ENCODE measurements around the gene ZNF862.

ZNF862 gene

GRCh38 chr7:149811831-149812490, 26.2 kb upstream of the ZNF862 start:
- no peak for DNase-seq

DNA sequence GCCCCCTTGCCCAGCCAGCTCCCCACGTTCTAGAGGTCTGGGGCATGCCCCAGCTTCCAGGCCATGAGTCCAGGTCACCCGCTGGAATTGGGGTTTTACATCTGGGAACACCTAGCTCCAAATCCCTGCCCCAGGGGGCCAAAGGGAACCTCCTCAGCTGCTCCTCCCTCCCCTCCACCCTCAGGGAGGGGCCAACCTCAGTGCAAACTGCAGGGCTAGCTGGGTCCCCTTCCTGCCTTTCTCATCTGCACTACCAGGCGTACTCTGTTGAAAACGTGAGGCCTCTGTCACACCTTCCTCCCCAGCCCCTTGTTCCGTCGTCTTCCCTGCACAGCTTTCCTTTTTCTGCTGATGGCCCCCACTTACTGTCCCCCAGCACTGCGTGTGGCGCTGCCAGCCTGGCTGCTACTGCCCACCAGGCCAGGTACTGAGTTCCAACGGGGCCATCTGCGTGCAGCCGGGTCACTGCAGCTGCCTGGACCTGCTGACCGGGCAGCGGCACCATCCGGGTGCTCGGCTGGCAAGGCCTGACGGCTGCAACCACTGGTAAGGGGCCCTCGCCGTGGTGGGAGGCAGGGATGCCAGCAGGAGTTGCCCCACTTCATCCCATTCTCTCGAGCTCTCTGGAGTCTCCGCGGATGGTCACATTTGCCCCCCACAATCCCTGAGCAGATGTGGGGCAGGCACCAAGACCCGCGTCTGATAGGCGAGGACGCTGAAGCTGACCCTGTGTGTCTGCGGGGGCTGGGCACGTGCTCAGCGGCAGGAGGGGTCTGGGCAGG, 24.7 kb upstream of the ZNF862 start:
- DNase-seq = no peak

- no peak for DNase-seq
Measured at GRCh38 chr7:149814494-149814893, 23.7 kb upstream of the ZNF862 start.

DNA sequence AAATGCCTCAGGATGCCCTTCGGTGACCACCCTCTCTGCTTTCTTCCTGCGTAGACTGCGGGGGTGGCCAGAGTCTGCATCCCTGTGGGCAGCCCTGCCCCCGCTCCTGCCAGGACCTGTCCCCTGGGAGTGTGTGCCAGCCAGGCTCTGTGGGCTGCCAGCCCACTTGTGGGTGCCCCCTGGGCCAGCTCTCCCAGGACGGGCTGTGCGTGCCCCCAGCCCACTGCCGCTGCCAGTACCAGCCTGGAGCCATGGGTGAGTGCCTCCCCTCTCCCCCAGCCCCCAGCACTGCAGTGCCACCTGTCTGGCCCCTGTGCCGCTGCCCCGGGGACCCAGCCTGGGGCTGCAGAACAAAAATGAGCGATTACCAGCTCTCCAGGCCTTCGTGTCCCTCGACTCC, 23.1 kb upstream of the ZNF862 start:
- no peak for DNase-seq

DNA sequence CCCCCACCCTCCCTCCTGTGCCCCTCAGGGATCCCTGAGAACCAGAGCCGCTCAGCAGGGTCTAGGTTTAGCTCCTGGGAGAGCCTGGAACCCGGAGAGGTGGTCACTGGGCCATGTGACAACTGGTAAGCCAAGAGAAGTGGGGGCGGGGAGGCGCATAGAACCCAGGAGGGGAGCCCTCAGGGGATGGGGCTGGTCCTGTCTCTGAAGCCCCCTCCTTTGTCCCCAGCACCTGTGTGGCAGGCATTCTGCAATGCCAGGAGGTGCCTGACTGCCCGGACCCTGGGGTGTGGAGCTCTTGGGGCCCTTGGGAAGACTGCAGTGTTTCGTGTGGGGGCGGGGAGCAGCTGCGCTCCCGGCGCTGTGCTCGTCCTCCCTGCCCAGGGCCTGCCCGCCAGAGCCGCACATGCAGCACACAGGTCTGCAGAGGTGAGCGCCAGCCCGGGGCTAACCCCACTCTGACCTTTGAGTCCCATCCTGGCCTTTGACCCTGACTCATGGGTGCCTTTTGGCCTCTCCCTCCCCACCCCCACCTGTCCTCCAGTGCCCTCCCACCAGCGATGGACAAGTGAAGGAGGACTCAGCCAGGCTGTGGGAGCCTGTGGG, 22.4 kb upstream of the ZNF862 start:
- DNase-seq = no peak

GRCh38 chr7:149816267-149816751, 21.9 kb upstream of the ZNF862 start:
- no peak for DNase-seq

- DNase-seq = no peak
Measured at GRCh38 chr7:149816794-149817193, 21.4 kb upstream of the ZNF862 start.

GRCh38 chr7:149817301-149817771, 20.8 kb upstream of the ZNF862 start:
- no peak for DNase-seq

- no peak for DNase-seq
Measured at GRCh38 chr7:149817836-149818535, 20.2 kb upstream of the ZNF862 start.

DNA sequence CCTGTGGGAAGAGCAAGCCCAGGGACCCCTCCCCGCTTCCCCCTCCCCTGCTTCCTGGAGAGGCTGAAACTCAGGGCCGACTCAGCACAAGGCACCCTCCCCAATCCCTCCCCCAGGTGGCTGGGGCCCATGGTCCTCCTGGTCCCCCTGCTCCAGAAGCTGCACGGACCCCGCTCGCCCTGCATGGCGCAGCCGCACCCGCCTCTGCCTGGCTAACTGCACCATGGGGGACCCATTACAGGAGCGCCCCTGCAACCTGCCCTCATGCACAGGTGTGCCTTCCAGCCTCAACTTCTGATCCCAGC, 19.7 kb upstream of the ZNF862 start:
- DNase-seq = no peak

DNA sequence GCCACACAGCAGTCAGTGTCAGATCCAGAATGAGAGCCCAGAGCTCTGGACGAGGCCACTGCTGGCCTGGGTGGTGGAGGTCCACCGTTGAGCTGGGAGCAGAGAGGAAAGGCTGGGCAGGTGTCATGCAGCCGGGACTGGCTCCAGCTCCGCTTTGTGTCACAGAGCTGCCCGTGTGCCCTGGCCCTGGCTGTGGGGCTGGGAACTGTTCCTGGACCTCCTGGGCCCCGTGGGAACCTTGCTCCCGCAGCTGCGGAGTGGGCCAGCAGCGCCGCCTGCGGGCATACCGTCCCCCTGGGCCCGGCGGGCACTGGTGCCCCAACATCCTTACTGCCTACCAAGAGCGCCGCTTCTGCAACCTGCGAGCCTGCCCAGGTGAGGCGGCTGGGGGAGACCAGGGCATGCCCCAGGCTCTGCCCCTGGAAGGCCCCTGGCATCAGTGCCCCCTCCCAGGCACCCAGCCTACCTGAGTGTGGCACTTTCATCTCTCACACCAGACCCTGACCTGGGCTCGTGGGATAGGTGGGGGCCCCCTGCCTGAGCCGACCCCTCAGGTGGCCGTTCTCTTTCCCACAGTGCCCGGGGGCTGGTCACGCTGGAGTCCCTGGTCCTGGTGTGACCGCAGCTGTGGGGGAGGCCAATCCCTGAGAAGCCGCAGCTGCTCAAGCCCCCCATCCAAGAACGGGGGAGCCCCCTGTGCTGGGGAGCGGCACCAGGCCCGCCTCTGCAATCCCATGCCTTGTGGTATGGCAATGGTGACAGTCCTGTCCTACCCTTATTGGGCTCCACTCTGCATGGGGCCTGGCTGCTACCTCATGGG, 18.8 kb upstream of the ZNF862 start:
- no peak for DNase-seq

DNA sequence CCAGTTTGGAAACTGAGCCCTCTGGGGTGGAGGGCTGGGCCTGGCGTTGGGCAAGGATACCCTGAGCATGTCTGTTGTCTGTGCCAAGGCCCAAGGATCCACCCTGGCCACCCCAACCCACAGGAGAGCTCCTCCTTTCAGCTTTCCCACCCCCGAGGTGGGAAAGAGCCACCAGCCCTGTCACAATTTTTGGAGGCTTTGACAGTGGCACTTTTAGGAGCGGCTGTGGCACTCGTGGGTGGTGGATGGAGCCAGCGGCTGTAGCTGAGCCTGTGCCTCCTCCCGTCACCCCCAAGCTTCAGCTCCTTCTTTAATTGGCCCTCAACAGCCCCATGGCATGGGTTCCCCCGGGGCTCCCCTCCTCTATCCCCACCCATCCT, 18.2 kb upstream of the ZNF862 start:
- DNase-seq = no peak

GRCh38 chr7:149820622-149821190, 17.5 kb upstream of the ZNF862 start:
- no peak for DNase-seq

GRCh38 chr7:149821191-149822148, 16.7 kb upstream of the ZNF862 start:
- DNase-seq = no peak

DNA sequence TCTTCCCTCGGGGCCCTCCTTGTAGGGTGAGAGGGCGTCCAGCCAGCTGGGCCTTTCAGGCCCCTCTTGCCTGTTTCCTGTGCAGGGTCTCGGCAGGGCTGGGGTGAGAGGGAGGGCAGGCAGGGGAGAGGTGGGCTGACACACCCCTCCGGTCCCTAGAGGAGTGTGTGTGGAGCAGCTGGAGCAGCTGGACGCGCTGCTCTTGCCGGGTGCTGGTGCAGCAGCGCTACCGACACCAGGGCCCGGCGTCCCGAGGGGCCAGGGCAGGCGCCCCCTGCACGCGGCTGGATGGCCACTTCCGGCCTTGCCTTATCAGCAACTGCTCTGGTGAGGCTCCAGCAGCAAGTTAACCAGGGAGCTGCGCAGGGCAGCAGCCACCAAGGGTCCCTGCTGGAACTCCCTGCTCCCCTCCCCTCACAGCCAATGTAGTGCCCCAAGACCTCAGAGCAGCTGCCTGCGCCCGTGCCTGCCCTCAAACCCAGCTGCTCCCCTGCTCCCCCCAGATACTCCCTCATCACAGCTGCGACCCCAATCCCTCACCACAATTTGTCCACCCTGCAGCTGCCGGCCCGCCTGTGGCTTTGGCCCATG, 15.7 kb upstream of the ZNF862 start:
- no peak for DNase-seq

DNA sequence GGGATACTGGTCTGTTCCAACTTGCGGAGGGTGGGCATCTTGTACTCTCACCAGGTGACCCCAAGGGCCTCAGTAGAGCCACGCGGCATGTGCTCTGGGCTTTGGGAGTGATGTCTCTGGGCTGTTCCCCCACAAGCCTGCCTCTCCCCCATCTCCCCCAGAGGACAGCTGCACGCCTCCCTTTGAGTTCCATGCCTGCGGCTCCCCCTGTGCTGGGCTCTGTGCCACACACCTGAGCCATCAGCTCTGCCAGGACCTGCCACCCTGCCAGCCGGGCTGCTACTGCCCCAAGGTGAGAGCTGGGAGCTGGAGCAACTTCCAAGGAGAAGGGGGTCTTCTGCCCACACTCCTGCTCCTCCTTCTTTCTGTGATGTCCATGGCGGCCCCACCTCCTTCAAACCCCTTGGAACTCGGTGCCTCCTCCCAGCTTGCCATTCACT, 15.0 kb upstream of the ZNF862 start:
- DNase-seq = no peak

DNA sequence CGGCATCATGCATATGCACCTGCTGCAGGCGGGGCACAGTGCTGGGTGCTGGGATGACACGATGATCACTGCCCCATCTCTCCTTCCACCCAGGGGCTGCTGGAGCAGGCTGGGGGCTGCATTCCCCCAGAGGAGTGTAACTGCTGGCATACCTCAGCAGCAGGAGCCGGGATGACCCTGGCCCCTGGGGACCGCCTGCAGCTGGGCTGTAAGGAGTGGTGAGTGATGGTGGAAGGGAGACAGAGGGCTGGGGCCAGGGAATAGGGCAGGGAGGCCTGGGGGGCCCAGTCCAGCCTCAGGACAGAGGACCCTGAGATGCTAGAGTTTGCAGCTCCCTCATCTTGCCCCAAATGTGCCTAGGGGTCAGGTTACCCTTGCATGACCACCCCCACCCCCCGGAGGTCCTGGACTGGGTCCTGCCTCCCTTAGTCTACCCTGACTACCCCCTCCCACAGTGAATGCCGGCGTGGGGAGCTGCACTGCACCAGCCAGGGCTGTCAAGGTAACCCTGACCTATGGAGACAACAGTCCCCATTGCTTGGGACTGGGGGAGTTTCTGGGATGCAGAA, 14.5 kb upstream of the ZNF862 start:
- DNase-seq = no peak

- no peak for DNase-seq
Measured at GRCh38 chr7:149824301-149824741, 13.9 kb upstream of the ZNF862 start.

- DNase-seq = no peak
Measured at GRCh38 chr7:149824748-149825566, 13.2 kb upstream of the ZNF862 start.

Data from GDM1 (cell line).